Panc1 (cell line): Measurements from ENCODE around the gene ADIG. TPM values are rescaled to one million over a fixed set of nuclear protein-coding genes. Genes with fewer than 3 reads are reported as not detected.

Experiments used
- ATAC-seq: fragments of 200-7000 bp; cut with Tn5 transposase; 2 replicates; pipeline ENCODE4 v1.9.1; 2020; ENCODE audit warnings: mild to moderate bottlenecking, moderate library complexity
- BruUV-seq: library from RNA; stranded (reverse); fragments of 400-500 nt; replicated peaks from 2 replicates; lab custom pipeline; 2021; lab: Mats Ljungman, UMichigan
- CTCF ChIA-PET: fragments of 300-600 bp; sonication (Branson Sonifier 250); formaldehyde crosslinking; loops from one replicate; lab custom pipeline; 2022; ENCODE audit warnings: antibody characterized with exemption; lab: Charles Lee
- POLR2A ChIA-PET: fragments of 300-600 bp; sonication (Branson Sonifier 250); formaldehyde crosslinking; loops from one replicate; lab custom pipeline; 2022; ENCODE audit warnings: antibody characterized with exemption; lab: Charles Lee
- DNase-seq: peaks from one replicate; pipeline ENCODE4 v3.0.0-alpha.2; 2010; ENCODE audit warnings: low read depth, low spot score
- H3K27ac ChIP-seq: 2 replicates; pipeline ENCODE4 v1.5.1; 2011; ENCODE audit warnings: mild to moderate bottlenecking, low read length, inconsistent platforms
- H3K27me3 ChIP-seq: fragments of 200-500 bp; sonication (Bioruptor generic); 2 replicates; pipeline ENCODE4 v1.6.0; 2014; ENCODE audit warnings: low read length, inconsistent platforms; ENCODE audit not compliant: control insufficient read depth, insufficient read depth
- H3K36me3 ChIP-seq: fragments of 200-500 bp; sonication (Bioruptor generic); 2 replicates; pipeline ENCODE4 v1.5.1; 2014; ENCODE audit warnings: inconsistent platforms, mild to moderate bottlenecking, low read length, moderate library complexity; ENCODE audit not compliant: control insufficient read depth, insufficient read depth
- H3K4me1 ChIP-seq: 2 replicates; pipeline ENCODE4 v1.5.1; 2011; ENCODE audit warnings: inconsistent platforms, mild to moderate bottlenecking, low read length, moderate library complexity; ENCODE audit not compliant: control insufficient read depth, insufficient read depth
- H3K4me3 ChIP-seq, 2 experiments: 2 replicates each; pipeline ENCODE4 v1.5.1; 2011 to 2012; ENCODE audit warnings: low read depth in 2 of 2, low read length in 2 of 2, mild to moderate bottlenecking in 2 of 2, inconsistent platforms in 1 of 2, moderate library complexity in 1 of 2
- H3K9me3 ChIP-seq: fragments of 200-500 bp; sonication (Bioruptor generic); 2 replicates; pipeline ENCODE4 v1.5.1; 2014; ENCODE audit warnings: low read depth, mild to moderate bottlenecking, inconsistent platforms, low read length, moderate library complexity; ENCODE audit not compliant: control insufficient read depth, insufficient read depth
- POLR2AphosphoS5 ChIP-seq: IDR thresholded peaks from 2 replicates; pipeline ENCODE4 v1.6.1; 2012; ENCODE audit warnings: mild to moderate bottlenecking, low read depth, low read length, moderate library complexity
- SIN3A ChIP-seq: IDR thresholded peaks from 2 replicates; pipeline ENCODE4 v1.6.1; 2012; ENCODE audit warnings: low read depth, mild to moderate bottlenecking, low read length, moderate library complexity, borderline replicate concordance; ENCODE audit not compliant: insufficient read depth
- TCF7L2 ChIP-seq: IDR thresholded peaks from 2 replicates; pipeline ENCODE4 v1.6.1; 2011; ENCODE audit warnings: mild to moderate bottlenecking, low read depth, low read length, inconsistent platforms
- in situ Hi-C: cut with HindIII; loops from 2 replicates; pipeline ENCODE4 v1.10.0; 2016; ENCODE audit warnings: low sequenced_read_pairs, low pct_unique_long_range_greater_than_20kb
- intact Hi-C: fragments of 100-400 bp; cut with micrococcal nuclease; formaldehyde crosslinking; loops from one replicate; pipeline ENCODE4 v1.10.0; 2022; ENCODE audit not compliant: unreplicated experiment
- total RNA-seq: library from RNA; stranded (reverse); gene quantifications from one replicate; pipeline ENCODE4 v1.2.1, GENCODE V29; 2021; ENCODE audit not compliant: unreplicated experiment
- TF ChIP-seq, protein P1 (sequence below), 2 experiments: IDR thresholded peaks; 2 replicates each; pipeline ENCODE4 v1.6.1; 2011 to 2012; ENCODE audit warnings: low read depth in 2 of 2, control low read depth in 1 of 2, low read length in 1 of 2, mild to moderate bottlenecking in 1 of 2, moderate library complexity in 1 of 2; ENCODE audit not compliant: insufficient read depth in 1 of 2
- TF ChIP-seq, protein P2 (sequence below): fragments of 450-650 bp; IDR thresholded peaks from 2 replicates; pipeline ENCODE4 v1.5.1; 2017; ENCODE audit warnings: mild to moderate bottlenecking

The ADIG gene
- total RNA-seq, 1 experiment from 2014 or later, result not detected

DNA sequence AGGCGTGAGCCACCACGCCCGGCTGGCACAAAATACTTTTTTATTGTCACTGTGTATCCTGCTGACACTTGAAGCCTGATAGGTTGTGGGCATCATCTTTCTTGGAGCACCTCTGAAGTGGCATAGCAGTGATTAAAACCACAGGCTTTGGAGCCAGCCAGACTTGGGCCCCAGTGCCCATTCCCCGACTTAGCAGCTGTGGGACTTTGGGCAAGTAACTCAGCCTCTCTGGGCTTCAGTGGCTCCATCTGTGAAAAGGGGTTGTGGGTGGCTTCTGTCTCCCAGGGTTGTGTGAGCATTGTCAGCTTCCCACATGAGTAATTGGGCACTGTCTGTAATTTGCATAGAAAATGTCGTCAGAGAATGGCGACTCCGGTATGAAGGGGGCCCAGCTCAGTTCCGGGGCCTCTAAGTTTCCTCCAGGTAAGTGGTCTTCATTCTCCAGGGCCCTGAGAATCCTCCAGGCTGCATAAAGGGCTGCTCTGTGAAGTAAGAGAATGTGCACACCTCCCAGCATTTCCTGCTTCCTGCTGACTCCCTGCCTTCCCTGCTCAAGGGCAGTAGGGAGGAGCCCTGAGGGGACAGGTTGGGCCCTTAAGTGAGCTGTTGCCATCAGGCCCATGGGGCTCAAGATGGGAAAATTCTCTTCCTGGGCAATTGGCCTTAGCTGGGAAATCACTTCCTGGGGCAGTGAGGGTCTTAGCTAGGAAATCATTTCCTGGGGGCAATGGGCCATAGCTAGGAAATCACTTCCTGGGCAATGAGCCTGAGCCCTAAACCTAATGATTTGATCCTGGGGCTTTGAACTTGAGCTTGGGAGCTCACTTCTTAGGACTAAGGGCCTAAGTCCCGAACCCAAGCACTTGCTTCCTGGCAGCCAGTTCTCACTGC, 47.8 kb downstream of the ADIG start:
- TF ChIP-seq POLR2AphosphoS5, result no peak
- TF ChIP-seq, protein P1, sequence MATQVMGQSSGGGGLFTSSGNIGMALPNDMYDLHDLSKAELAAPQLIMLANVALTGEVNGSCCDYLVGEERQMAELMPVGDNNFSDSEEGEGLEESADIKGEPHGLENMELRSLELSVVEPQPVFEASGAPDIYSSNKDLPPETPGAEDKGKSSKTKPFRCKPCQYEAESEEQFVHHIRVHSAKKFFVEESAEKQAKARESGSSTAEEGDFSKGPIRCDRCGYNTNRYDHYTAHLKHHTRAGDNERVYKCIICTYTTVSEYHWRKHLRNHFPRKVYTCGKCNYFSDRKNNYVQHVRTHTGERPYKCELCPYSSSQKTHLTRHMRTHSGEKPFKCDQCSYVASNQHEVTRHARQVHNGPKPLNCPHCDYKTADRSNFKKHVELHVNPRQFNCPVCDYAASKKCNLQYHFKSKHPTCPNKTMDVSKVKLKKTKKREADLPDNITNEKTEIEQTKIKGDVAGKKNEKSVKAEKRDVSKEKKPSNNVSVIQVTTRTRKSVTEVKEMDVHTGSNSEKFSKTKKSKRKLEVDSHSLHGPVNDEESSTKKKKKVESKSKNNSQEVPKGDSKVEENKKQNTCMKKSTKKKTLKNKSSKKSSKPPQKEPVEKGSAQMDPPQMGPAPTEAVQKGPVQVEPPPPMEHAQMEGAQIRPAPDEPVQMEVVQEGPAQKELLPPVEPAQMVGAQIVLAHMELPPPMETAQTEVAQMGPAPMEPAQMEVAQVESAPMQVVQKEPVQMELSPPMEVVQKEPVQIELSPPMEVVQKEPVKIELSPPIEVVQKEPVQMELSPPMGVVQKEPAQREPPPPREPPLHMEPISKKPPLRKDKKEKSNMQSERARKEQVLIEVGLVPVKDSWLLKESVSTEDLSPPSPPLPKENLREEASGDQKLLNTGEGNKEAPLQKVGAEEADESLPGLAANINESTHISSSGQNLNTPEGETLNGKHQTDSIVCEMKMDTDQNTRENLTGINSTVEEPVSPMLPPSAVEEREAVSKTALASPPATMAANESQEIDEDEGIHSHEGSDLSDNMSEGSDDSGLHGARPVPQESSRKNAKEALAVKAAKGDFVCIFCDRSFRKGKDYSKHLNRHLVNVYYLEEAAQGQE (IDR thresholded peaks at IDR 0.05; ENCODE audit: insufficient read depth in 1 of 2, low read depth in 2 of 2, low read length in 1 of 2), result no peak
- TF ChIP-seq, protein P2, sequence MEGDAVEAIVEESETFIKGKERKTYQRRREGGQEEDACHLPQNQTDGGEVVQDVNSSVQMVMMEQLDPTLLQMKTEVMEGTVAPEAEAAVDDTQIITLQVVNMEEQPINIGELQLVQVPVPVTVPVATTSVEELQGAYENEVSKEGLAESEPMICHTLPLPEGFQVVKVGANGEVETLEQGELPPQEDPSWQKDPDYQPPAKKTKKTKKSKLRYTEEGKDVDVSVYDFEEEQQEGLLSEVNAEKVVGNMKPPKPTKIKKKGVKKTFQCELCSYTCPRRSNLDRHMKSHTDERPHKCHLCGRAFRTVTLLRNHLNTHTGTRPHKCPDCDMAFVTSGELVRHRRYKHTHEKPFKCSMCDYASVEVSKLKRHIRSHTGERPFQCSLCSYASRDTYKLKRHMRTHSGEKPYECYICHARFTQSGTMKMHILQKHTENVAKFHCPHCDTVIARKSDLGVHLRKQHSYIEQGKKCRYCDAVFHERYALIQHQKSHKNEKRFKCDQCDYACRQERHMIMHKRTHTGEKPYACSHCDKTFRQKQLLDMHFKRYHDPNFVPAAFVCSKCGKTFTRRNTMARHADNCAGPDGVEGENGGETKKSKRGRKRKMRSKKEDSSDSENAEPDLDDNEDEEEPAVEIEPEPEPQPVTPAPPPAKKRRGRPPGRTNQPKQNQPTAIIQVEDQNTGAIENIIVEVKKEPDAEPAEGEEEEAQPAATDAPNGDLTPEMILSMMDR, result no peak
- no peak for TF ChIP-seq SIN3A
- no peak for TF ChIP-seq TCF7L2
- no TSS peak for BruUV-seq
- DNase-seq, result no peak
- CTCF ChIA-PET, result no interaction called here
- Histone ChIP-seq H3K27ac (no peak overlapping the region), H3K36me3 (no peaks in the 10 kb centered on the region), H3K27me3 (no peaks in the 10 kb centered on the region), H3K4me3 (no peak overlapping the region), H3K9me3 (no peaks in the 10 kb centered on the region), H3K4me1 (no peaks in the 10 kb centered on the region)
- intact Hi-C loops, result no loop called here
- POLR2A ChIA-PET, result no interaction called here
- in situ Hi-C loops, result no loop called here
- no peak for ATAC-seq

DNA sequence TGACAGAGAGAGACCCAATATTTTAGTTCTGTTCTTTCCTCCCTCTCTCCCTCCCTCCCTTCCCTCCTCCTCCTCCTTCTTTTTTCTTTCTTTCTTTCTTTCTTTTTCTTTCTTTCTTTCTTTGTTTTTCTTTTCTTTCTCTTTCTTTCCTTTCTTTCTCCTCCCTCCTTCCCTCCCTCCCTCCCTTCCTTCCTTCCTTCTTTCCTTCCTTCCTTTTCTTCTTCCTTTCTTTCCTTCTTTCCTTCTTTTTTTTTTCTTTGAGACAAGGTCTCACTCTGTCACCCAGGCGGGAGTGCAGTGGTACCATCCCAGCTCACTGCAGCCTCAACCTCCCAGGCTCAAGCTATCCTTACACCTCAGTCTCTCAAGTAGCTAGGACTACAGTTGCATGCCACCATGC, 49.0 kb downstream of the ADIG start:
- Histone ChIP-seq H3K27me3 (no peaks in the 10 kb centered on the region), H3K9me3 (no peaks in the 10 kb centered on the region), H3K4me3 (no peak overlapping the region), H3K36me3 (no peaks in the 10 kb centered on the region), H3K4me1 (no peaks in the 10 kb centered on the region), H3K27ac (no peak overlapping the region)
- intact Hi-C loops, result no loop called here
- ChIA-PET POLR2A (no interaction called here), CTCF (no interaction called here)
- no TSS peak for BruUV-seq
- ATAC-seq (no peak), DNase-seq (no peak)
- TF ChIP-seq POLR2AphosphoS5 (no peak), TCF7L2 (no peak), SIN3A (no peak)
- TF ChIP-seq, protein P1 (IDR thresholded peaks at IDR 0.05; ENCODE audit: insufficient read depth in 1 of 2, low read depth in 2 of 2, low read length in 1 of 2), result no peak
- TF ChIP-seq, protein P2, result no peak
- in situ Hi-C loops, result no loop called here
